HL-60/S4 treated with phorbol 12-myristate 13-acetate at 8.2 ng/mL for 4 days and 3 days (cell line): ENCODE results near the gene AP3S2.
"Not testable (repeated sequence)": the region's sequence is repeated elsewhere in the genome, so short reads cannot be mapped to it uniquely, and the experiment has no call there.

Experiments
- in situ Hi-C: fragments of 300-500 bp; cut with MboI; formaldehyde crosslinking; loops from 2 replicates; pipeline ENCODE4 v1.15.0; 2022; ENCODE audit warnings: low sequenced_read_pairs

The AP3S2 gene

GRCh38 chr15:89837134-89837829, 56.5 kb downstream of the AP3S2 start:
- in situ Hi-C loops: no loop called here

- in situ Hi-C loops: no loop called here
These were observed 57.3 kb downstream of the AP3S2 start for GRCh38 chr15:89836267-89837133.

- in situ Hi-C loops: no loop called here
These were observed 58.6 kb downstream of the AP3S2 start for GRCh38 chr15:89835176-89835564.

- in situ Hi-C loops: not testable (repeated sequence)
These were observed 59.2 kb downstream of the AP3S2 start for GRCh38 chr15:89834465-89835175.

- in situ Hi-C loops: no loop called here
These were observed 59.8 kb downstream of the AP3S2 start for GRCh38 chr15:89833966-89834365.

GRCh38 chr15:89830639-89831038, 63.2 kb downstream of the AP3S2 start:
- in situ Hi-C loops: no loop called here

GRCh38 chr15:89829616-89830440, 64.0 kb downstream of the AP3S2 start:
- in situ Hi-C loops: no loop called here

GRCh38 chr15:89829161-89829560, 64.6 kb downstream of the AP3S2 start:
- in situ Hi-C loops: no loop called here

- in situ Hi-C loops: no loop called here
These were observed 65.3 kb downstream of the AP3S2 start for GRCh38 chr15:89828281-89829145.

- in situ Hi-C loops: no loop called here
These were observed 66.0 kb downstream of the AP3S2 start for GRCh38 chr15:89827829-89828228.

- in situ Hi-C loops: no loop called here
These were observed 66.8 kb downstream of the AP3S2 start for GRCh38 chr15:89826671-89827655.

- in situ Hi-C loops: no loop called here
These were observed 68.4 kb downstream of the AP3S2 start for GRCh38 chr15:89825271-89825940.

GRCh38 chr15:89824607-89824867, 69.3 kb downstream of the AP3S2 start:
- in situ Hi-C loops: no loop called here

GRCh38 chr15:89823836-89824606, 69.8 kb downstream of the AP3S2 start:
- in situ Hi-C loops: no loop called here

- in situ Hi-C loops: no loop called here
These were observed 70.7 kb downstream of the AP3S2 start for GRCh38 chr15:89822951-89823711.

GRCh38 chr15:89822611-89822950, 71.2 kb downstream of the AP3S2 start:
- in situ Hi-C loops: no loop called here

GRCh38 chr15:89822026-89822425, 71.8 kb downstream of the AP3S2 start:
- in situ Hi-C loops: no loop called here
